NCI-H345 treated with DMSO at 0.1 percent for 48 hours (cell line): ENCODE measurements around the gene NLRP6.
"Not testable (repeated sequence)": the region's sequence is repeated elsewhere in the genome, so short reads cannot be mapped to it uniquely, and the experiment has no call there.

Experiments used
- DNase-seq: peaks from one replicate; lab custom pipeline; 2025; ENCODE audit not compliant: unreplicated experiment; lab: John Stamatoyannopoulos, UW

NLRP6 gene

GRCh38 chr11:306645-307371, 28.6 kb downstream of the NLRP6 start:
- DNase-seq, result no peak

- DNase-seq, result not testable (repeated sequence)
These were observed 29.8 kb downstream of the NLRP6 start, which contains the start of gene IFITM2 for GRCh38 chr11:307766-308708. Gene IFITM2 (plus strand): TSS chr11:307816. CDS start chr11:308193, 377 bp downstream.

GRCh38 chr11:308740-309665, 30.8 kb downstream of the NLRP6 start:
- DNase-seq, result not testable (repeated sequence)

- not testable (repeated sequence) for DNase-seq
These were observed 31.9 kb downstream of the NLRP6 start for GRCh38 chr11:309979-310572.

- not testable (repeated sequence) for DNase-seq
These were observed 33.0 kb downstream of the NLRP6 start for GRCh38 chr11:311013-311748.

GRCh38 chr11:312092-312816, 34.0 kb downstream of the NLRP6 start:
- DNase-seq, result no peak

- DNase-seq, result no peak
These were observed 35.1 kb downstream of the NLRP6 start for GRCh38 chr11:313304-313786.

GRCh38 chr11:313787-314553, 35.8 kb downstream of the NLRP6 start, which contains the start of gene IFITM1:
Gene IFITM1 (plus strand): TSS chr11:314040. CDS start chr11:314171, 131 bp downstream.
- DNase-seq, result no peak

- DNase-seq, result not testable (repeated sequence)
These were observed 36.3 kb downstream of the NLRP6 start for GRCh38 chr11:314554-314875.

GRCh38 chr11:315051-315481, 36.9 kb downstream of the NLRP6 start:
- no peak for DNase-seq

GRCh38 chr11:315516-315994, 37.3 kb downstream of the NLRP6 start:
- DNase-seq, result no peak

- DNase-seq, result no peak
These were observed 38.0 kb downstream of the NLRP6 start for GRCh38 chr11:316031-316701.

- DNase-seq, result no peak
These were observed 38.7 kb downstream of the NLRP6 start for GRCh38 chr11:316891-317301.

- not testable (repeated sequence) for DNase-seq
These were observed 39.6 kb downstream of the NLRP6 start for GRCh38 chr11:317668-318404.

GRCh38 chr11:318405-319120, 40.4 kb downstream of the NLRP6 start:
- DNase-seq, result not testable (repeated sequence)
